RPMI7951 (cell line): ENCODE measurements around the gene FMNL2. TPM values are rescaled to one million over a fixed set of nuclear protein-coding genes. Genes with fewer than 3 reads are reported as not detected.

Source experiments
- DNase-seq: peaks from one replicate; pipeline ENCODE4 v3.0.0-alpha.2; 2012; ENCODE audit warnings: low read depth
- total RNA-seq: library from RNA; depleted of rRNA; stranded (reverse); fragments of >200 nt; shearing (Covaris generic); gene quantifications from 2 replicates; pipeline ENCODE4 v1.2.3, GENCODE V29; 2014

Gene FMNL2
- total RNA-seq, 1 experiment from 2014 or later = 51.7 TPM

GRCh38 chr2:152519581-152519952, 184.6 kb downstream of the FMNL2 start:
- no peak for DNase-seq

- no peak for DNase-seq
Measured at GRCh38 chr2:152520759-152521158, 185.8 kb downstream of the FMNL2 start.

GRCh38 chr2:152522446-152522845, 187.5 kb downstream of the FMNL2 start:
- peak; percentile 45 for DNase-seq

DNA sequence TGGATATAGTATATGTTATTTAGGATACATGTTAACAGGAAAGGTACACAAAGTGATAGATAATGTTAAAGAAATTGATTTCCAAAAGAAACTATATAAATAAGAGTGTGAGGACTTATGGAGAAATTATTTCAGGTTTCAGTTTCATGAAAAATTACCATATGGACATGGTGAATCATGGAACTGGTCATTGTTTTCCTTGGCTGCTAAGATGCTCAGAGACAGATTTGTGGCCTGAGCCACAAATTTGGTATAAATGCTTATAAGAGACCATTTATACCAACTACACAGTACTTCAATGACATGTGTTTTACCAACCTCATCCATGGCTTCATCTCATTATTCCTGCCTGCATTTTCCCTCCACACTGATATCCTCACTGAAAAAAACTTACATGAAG, 188.1 kb downstream of the FMNL2 start:
- DNase-seq = peak; percentile 89

GRCh38 chr2:152525277-152525838, 190.4 kb downstream of the FMNL2 start:
- DNase-seq = peak; percentile 100

DNA sequence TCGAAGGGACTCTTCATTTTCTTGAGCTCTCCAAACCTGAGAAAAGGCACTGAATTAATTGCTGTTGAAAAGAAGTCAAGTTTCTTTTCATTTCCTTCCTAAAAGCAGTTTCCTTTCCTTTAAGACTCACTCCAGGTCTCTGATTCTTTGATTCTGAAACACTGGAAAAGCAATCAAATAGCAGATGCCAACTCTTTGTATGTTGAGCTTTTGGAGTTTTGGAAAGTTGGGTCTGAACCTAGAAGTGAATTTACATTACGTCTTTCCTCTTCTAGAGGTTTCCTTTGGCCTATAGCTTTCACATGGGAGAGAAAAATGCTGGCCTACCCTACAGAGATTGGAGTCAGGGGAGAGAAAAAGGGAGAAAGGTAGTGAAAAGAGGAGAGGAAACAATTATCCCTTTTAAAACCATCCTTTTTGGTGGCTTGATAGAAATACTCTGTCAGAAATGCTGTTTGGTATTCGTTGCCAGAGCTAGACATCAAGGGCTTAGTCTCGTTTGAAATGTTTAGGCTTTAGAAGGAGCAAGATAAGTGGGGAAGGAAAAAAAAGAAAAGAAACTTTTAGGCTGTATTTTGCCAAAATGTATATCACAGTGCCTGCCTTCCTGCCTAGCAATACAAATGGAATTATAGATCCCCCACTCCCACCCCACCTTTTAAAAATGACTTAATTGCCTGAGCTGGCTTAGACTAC, 194.6 kb downstream of the FMNL2 start:
- no peak for DNase-seq

GRCh38 chr2:152532241-152532640, 197.3 kb downstream of the FMNL2 start:
- no peak for DNase-seq

- DNase-seq = no peak
Measured at GRCh38 chr2:152534460-152535135, 199.6 kb downstream of the FMNL2 start.

GRCh38 chr2:152537081-152537651, 202.2 kb downstream of the FMNL2 start:
- peak; percentile 34 for DNase-seq

DNA sequence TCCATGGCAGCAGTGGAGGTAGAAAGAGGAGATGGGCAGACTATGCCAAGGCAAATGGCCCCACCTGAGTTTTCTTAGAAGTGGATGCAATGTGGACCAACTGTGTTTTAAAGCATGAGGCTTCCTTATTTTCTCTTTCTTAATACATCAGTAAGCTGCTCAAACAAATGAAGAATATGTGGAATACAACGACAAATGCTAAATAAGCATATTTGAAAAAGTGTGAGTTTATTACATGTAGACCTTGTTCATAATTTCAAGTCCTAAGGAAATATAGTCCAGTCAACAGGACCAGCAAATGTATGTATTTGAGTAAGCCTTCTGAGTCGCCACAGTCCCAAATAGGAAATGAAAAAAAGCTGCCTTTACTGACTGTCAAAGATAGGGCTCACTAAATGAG, 204.4 kb downstream of the FMNL2 start:
- no peak for DNase-seq

- no peak for DNase-seq
Measured at GRCh38 chr2:152541712-152542111, 206.7 kb downstream of the FMNL2 start.

DNA sequence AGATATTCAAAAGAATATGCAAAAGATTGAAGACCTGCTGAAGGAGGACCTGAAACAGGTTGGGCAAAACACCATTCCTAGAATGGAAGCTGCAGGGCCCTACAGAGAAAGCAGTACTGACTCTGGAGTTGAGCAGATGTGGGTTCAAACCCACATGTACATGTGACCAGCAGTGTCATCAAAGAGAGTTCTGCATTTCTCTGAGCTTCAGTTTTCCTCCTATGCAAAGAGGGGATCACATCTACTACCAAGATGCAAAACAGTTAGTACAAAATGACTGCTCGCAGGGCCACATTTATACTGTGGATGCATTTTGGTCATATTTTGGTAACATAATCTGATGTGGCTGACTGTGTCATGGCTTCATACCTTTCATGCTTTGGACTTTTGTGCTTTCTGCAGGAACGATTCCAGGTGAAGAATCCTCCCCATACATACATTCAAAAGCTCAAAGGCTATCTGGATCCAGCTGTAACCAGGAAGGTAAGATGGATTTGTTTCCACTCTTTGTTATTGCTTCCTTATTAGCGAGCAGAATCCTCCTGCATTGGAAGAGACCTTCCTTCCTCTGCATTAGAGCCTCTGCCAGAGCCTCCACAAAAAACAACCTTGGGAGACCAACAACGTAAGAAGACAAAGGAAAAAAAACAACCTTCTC, 207.5 kb downstream of the FMNL2 start:
- no peak for DNase-seq

- DNase-seq = peak; percentile 96
Measured at GRCh38 chr2:152542995-152543481, 208.1 kb downstream of the FMNL2 start.

DNA sequence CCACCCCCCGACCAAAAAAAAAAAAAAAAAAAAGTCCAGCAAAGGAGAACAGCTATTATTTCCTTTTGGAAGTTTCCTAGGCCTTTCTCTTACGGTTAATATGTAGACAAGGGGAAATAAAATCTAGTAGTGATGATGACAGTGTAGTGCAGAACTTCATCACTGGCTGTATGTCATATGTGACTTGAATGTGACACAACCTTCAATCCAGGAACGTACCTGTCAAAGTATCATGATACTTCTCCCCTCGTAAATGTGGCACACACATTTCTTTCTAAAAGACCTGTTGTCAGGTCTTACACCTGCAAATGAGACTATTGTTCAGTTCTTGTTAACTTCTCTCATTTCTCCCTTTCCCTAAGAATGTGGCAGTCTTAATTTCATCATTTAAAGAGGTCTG, 208.7 kb downstream of the FMNL2 start:
- DNase-seq = no peak

- no peak for DNase-seq
Measured at GRCh38 chr2:152544638-152545037, 209.7 kb downstream of the FMNL2 start.

DNA sequence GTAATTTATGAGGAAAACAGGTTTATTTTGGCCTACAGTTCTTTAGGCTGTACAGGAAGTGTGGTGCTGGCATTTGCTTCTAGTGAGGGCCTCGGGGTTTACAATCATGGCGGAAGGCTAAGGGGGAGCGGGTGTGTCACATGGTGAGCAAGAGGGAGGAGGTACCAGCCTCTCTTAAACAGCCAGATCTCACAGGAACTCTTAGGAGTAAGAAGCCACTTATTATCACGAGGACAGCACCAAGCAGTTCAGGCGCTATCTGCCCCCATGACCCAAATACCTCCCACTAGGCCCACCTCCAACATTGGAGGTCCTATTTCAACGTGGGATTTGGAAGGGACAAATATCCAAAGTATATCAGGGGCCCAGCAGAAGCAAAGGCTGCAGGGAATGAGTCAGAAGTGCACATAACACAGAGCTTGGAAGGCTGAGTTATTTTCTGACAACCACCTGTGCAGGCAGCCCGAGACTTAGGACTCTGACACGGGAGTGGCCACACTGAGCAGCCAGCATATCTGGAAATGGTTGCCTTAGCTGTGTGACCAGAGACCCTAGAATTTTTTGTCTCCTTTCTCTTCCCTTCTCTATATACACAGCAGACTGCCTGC, 211.4 kb downstream of the FMNL2 start:
- peak; percentile 23 for DNase-seq

DNA sequence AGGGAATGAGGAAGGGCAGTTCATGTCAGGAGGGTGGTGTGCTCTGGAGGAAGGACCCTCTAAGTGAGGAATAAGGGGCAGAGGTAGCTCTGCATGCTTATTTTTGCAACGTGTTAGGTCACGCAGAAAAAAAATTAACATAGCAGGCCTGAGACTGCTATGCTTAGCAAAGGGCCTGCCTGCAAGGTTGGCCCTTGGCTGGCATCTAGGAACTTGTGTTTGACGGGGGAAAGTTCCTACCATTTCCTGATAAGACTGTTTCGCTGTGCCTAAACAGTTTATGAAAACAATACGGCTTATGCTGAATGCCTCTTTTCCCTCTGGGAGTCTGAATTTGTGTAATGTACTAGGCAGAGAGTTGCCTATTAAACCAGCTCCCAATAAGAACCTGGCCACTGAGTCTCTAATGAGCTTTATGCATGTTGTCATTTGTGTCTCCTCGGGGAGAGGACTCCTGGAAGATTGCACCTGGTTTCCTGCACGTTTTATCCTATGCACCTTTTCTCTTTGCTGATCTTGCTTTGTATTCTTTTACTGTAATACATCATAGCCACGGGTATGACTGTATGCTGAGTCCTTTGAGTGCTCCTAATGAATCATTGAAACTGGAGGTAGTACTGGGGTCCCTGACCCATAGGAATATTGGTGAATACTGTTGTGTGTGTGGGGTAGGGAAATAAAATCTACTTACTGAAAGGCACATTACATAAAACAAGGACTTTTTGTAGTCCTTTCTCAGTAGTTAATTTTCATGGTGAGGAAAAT, 213.3 kb downstream of the FMNL2 start:
- DNase-seq = no peak

- peak; percentile 52 for DNase-seq
Measured at GRCh38 chr2:152548996-152549395, 214.0 kb downstream of the FMNL2 start.

- DNase-seq = peak; percentile 85
Measured at GRCh38 chr2:152549423-152549822, 214.4 kb downstream of the FMNL2 start.

DNA sequence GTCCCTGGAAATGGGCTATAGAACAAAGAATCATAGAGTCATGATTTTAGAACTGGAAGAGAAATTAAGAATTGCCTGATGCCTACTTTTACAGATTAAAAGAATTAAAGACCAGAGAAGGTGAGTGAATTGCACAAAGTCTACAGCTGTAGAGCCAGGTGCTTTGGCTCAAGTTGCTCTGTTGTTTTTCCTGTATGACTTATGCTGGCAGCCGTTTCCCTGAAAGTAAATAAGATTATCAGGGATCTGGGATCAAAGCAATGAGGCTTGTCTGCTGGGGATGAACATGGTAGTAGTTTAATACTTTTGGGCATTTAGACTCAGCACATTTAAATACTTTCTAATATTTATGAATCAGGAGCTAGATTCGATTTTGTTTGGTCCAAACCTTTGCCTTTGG, 215.4 kb downstream of the FMNL2 start:
- no peak for DNase-seq

- DNase-seq = no peak
Measured at GRCh38 chr2:152552888-152553287, 217.9 kb downstream of the FMNL2 start.
